ENCODE results near the gene TMEM255B.

TMEM255B gene

GRCh38 chr13:113834496-113835200 is 75.6 kb downstream of the TMEM255B start:
- no peak for DNase-seq (ENCODE audit: low spot score)

- no peak for DNase-seq (ENCODE audit: low spot score)
Measured at GRCh38 chr13:113835461-113836270, 76.6 kb downstream of the TMEM255B start.

- peak; percentile 22 for DNase-seq (ENCODE audit: low spot score)
Measured at GRCh38 chr13:113836768-113837559, 77.9 kb downstream of the TMEM255B start.

- peak; percentile 14 for DNase-seq (ENCODE audit: low spot score)
Measured at GRCh38 chr13:113837560-113838355, 78.7 kb downstream of the TMEM255B start.

- no peak for DNase-seq (ENCODE audit: low spot score)
Measured at GRCh38 chr13:113838711-113839201, 79.7 kb downstream of the TMEM255B start.

GRCh38 chr13:113839536-113840204 is 80.6 kb downstream of the TMEM255B start:
- DNase-seq (ENCODE audit: low spot score), result no peak

- DNase-seq (ENCODE audit: low spot score), result no peak
Measured at GRCh38 chr13:113840541-113841352, 81.7 kb downstream of the TMEM255B start.

GRCh38 chr13:113841353-113841650 is 82.3 kb downstream of the TMEM255B start:
- no peak for DNase-seq (ENCODE audit: low spot score)

- no peak for DNase-seq (ENCODE audit: low spot score)
Measured at GRCh38 chr13:113842336-113843062, 83.5 kb downstream of the TMEM255B start.

GRCh38 chr13:113843063-113843654 is 84.1 kb downstream of the TMEM255B start:
- no peak for DNase-seq (ENCODE audit: low spot score)

- no peak for DNase-seq (ENCODE audit: low spot score)
Measured at GRCh38 chr13:113843864-113844556, 85.0 kb downstream of the TMEM255B start.

- DNase-seq (ENCODE audit: low spot score), result no peak
Measured at GRCh38 chr13:113845055-113845454, 86.0 kb downstream of the TMEM255B start.

- no peak for DNase-seq (ENCODE audit: low spot score)
Measured at GRCh38 chr13:113845723-113846635, 87.0 kb downstream of the TMEM255B start.

- no peak for DNase-seq (ENCODE audit: low spot score)
Measured at GRCh38 chr13:113846636-113847318, 87.8 kb downstream of the TMEM255B start.

GRCh38 chr13:113848020-113848419 is 89.0 kb downstream of the TMEM255B start:
- no peak for DNase-seq (ENCODE audit: low spot score)

GRCh38 chr13:113848431-113849260 is 89.6 kb downstream of the TMEM255B start:
- no peak for DNase-seq (ENCODE audit: low spot score)
